Activated naive CD4-positive, alpha-beta T cell (primary cell): Measurements from ENCODE around the gene GRID1.

Source experiments
- DNase-seq, 4 experiments: peaks; one replicate each; lab custom pipeline; 2025; lab: John Stamatoyannopoulos, UW

The GRID1 gene

GRCh38 chr10:85648279-85648754 is 718.3 kb downstream of the GRID1 start:
- no peak for DNase-seq

DNA sequence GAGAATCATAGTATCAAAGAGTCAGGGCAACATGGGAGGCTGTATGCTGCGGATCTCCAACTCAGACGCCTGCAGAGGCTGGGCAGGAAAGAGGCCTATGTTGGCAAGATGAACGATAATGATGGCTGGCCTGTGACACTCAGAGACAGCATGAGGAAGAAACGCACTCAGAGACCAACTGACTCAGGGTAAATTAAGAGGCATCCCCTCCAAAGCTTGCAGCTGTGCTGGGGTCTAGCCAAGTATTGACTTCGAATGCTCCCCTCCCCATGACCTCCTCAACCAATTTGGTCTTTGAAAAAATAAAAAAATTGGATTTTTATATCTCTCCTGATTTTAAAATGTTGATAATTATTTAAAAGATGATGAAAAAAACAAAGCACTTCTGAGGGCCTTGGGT is 718.9 kb downstream of the GRID1 start:
- DNase-seq = no peak

DNA sequence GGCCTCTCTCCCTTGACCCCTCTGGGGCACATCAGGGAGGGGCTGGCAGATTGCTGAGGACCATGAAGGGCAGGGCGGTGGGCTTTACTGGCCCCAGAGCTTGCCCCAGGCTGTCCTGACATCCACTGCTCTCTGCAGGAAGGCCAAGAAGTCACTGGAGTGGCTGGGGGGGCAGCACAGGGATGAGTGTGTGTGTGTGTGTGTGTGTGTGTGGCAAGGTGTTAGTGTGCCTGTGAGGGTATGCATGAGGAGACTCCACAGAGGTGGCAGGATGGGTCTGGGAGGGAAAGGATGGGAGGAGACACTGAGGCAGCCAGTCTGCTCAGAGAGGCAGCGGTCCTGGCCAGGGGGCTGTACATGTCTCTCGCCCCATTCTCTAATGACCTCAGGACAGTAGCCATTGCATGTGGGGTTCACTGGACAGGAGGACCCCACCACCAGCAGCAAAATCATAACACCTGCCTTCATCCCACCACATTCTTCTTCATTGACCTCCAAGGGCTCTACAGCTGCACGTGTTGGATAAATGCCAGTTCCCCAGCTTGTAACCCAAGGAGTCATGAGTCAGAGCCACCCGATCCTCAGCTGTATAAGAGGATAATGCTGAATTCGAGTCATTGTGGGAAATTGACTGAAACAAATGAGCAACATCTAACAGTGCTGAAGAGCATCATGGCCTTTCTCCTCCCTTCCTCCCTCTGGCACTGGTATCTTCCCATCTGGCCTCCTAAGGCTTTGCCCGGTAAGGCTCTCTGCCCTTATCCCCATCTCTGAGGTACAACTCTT is 720.5 kb downstream of the GRID1 start:
- no peak for DNase-seq

GRCh38 chr10:85645053-85645452 is 721.5 kb downstream of the GRID1 start:
- DNase-seq = no peak

GRCh38 chr10:85643845-85644525 is 722.6 kb downstream of the GRID1 start:
- DNase-seq = no peak

- no peak for DNase-seq
Observed at GRCh38 chr10:85643171-85643844, 723.3 kb downstream of the GRID1 start.

GRCh38 chr10:85642421-85643170 is 724.0 kb downstream of the GRID1 start:
- DNase-seq = no peak

GRCh38 chr10:85642082-85642420 is 724.5 kb downstream of the GRID1 start:
- no peak for DNase-seq

DNA sequence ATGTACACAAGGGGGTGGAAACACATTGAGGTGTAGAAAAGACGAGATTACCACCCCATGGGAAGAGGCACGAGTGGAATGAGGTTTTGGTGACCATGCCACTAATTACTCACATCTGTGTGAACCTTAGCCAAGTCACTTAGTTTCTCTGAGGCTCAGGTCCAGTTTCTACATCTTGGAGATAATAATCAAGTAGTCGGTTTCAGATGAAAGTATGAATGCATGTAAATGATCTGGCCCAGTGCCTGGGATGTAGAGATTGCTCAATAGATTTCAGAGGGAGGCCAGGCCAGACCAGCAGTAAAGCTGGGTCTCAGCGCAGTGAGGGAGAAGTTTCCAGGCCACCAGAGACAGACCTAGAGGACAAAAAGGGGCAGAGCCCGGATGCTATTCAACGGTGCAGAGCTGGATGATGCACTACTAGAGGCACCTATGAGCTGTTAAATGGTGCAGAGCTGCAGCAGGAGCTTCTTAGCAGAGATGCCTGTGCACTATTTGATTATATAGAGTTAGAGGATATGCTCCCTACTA is 725.1 kb downstream of the GRID1 start:
- DNase-seq = no peak

GRCh38 chr10:85638797-85639196 is 727.8 kb downstream of the GRID1 start:
- no peak for DNase-seq

GRCh38 chr10:85635650-85636049 is 730.9 kb downstream of the GRID1 start:
- DNase-seq = no peak

GRCh38 chr10:85624511-85624910 is 742.1 kb downstream of the GRID1 start:
- DNase-seq = no peak

GRCh38 chr10:85623758-85624157 is 742.8 kb downstream of the GRID1 start:
- DNase-seq = no peak

DNA sequence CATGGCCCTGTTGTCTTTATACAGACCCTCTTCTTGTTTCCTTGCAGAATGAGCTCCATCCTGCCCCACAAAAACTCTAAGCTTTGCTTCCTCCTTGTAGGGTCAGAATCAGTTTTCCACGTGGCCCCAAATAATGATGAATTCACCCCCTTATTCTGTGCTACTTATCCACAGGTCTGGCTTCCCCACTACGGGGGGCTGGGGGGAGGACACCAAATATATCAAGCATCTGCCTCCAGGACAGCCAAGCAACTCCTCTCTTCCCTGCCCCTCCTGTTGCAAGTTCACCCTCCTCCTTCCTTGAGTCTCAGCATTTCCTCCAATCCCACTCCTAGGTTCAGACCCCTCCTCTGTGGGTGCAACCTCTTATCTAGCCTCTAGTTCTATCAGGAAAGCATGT is 743.3 kb downstream of the GRID1 start:
- no peak for DNase-seq

GRCh38 chr10:85622425-85622824 is 744.2 kb downstream of the GRID1 start:
- no peak for DNase-seq

DNA sequence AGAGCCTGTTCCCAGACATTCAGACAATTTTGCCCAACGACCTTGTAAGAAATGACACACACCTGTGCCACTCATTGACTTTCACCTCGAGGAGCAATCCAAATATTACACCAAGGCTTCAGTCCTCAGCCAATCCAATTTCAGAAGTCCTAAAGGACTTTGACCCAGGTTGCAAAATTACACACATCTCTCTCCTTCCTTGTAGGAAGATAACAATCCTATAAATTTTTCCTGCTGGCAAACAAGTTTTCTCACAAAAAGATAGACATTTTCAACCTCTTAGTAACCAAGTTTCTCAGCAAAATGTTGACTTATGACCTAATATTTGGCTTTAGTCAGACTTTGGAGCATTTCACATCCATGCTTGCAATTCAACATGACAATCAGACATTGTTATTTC is 745.0 kb downstream of the GRID1 start:
- DNase-seq = no peak

- no peak for DNase-seq
Observed at GRCh38 chr10:85620807-85621206, 745.8 kb downstream of the GRID1 start.

DNA sequence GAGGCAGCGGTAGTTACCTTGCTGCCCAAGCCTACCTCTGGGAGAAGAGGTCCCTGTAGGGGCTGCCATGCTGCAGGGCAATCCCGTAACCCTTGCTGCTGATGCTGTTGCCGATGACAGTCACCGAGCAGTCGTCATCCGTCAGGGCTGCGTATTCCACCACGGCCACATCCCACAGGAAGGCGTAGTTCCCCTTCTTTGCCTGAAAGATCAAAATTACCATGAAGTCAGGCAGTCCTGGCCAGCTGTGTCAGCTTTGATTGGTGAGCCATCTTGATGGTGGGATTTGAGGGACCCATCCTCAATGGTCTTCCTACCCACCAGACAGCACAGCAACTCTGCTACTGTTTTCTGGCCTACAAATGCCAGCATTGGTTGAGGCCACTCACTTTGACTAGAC is 746.8 kb downstream of the GRID1 start:
- DNase-seq = no peak

GRCh38 chr10:85618841-85619240 is 747.8 kb downstream of the GRID1 start:
- DNase-seq = no peak

- no peak for DNase-seq
Observed at GRCh38 chr10:85617751-85618546, 748.6 kb downstream of the GRID1 start.

GRCh38 chr10:85615556-85615955 is 751.0 kb downstream of the GRID1 start:
- DNase-seq = no peak
